Gastrocnemius medialis (tissue), 4 donors: ENCODE data around the gene TSPAN5.

Source experiments
- CTCF ChIP-seq, 5 experiments: fragments of 450-650 bp in 3 of 5; fragments of 200-600 bp in 2 of 5; sonication (generic) in 2 of 5; IDR thresholded peaks in 4 of 5; conservative IDR thresholded peaks in 1 of 5; 1 replicate in 4 of 5; 2 replicates in 1 of 5; pipeline ENCODE4 v1.5.1; 2016 to 2019; ENCODE audit warnings: antibody characterized with exemption in 5 of 5, mild to moderate bottlenecking in 3 of 5, moderate library complexity in 3 of 5
- POLR2A ChIP-seq, 2 donors: fragments of 450-650 bp; IDR thresholded peaks; one replicate each; pipeline ENCODE4 v1.6.1; 2017; ENCODE audit warnings: antibody characterized with exemption in 2 of 2, mild to moderate bottlenecking in 2 of 2, moderate library complexity in 2 of 2

DNA sequence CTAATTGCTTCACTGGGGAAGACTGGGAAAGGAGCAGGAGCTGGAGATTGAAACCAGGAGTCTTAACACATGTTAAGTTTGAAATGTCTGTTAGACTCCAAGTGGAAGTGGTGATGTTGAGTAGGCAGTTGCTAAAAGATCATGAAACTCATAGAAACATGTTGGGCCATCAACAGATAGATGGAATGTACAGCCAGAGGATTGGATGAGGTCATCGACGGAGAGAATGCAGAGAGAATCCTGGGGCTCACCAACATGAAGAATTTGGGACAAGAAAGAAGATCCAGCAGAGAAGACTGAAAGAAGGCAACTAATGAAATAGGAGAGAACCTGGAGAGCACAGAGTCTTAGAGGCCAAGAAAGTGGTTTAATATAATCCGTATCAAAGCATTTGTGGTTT lies 19.4 kb upstream of the TSPAN5 start:
- no peak for TF ChIP-seq CTCF (IDR thresholded peaks at IDR 0.05 in 4 of 5, conservative IDR thresholded peaks at IDR 0.05 in 1 of 5)
- TF ChIP-seq POLR2A (IDR thresholded peaks at IDR 0.05), result no peak
